ENCODE data around the gene DYSF. TPM values are rescaled to one million over a fixed set of nuclear protein-coding genes. Genes with fewer than 3 reads are reported as not detected.

The DYSF gene
- total RNA-seq, 4 donors from 2014 or later, result 4.2 to 26.6 (median 16.2) TPM

- TF ChIP-seq CTCF (IDR thresholded peaks at IDR 0.05; ENCODE audit: low read depth), result no peak
Observed at GRCh38 chr2:71463342-71463654, 9.9 kb downstream of the DYSF start.

GRCh38 chr2:71464389-71464788 lies 11.0 kb downstream of the DYSF start:
- TF ChIP-seq CTCF (IDR thresholded peaks at IDR 0.05; ENCODE audit: low read depth), result no peak

- no peak for TF ChIP-seq CTCF (IDR thresholded peaks at IDR 0.05; ENCODE audit: low read depth)
Observed at GRCh38 chr2:71465356-71465755, 12.0 kb downstream of the DYSF start.

- no peak for TF ChIP-seq CTCF (IDR thresholded peaks at IDR 0.05; ENCODE audit: low read depth)
Observed at GRCh38 chr2:71465961-71466300, 12.6 kb downstream of the DYSF start.

GRCh38 chr2:71466301-71467179 lies 13.2 kb downstream of the DYSF start:
- TF ChIP-seq CTCF (IDR thresholded peaks at IDR 0.05; ENCODE audit: low read depth), result no peak

GRCh38 chr2:71467180-71467815 lies 13.9 kb downstream of the DYSF start:
- TF ChIP-seq CTCF (IDR thresholded peaks at IDR 0.05; ENCODE audit: low read depth), result no peak

GRCh38 chr2:71468279-71469015 lies 15.1 kb downstream of the DYSF start:
- TF ChIP-seq CTCF (IDR thresholded peaks at IDR 0.05; ENCODE audit: low read depth), result no peak

Data from subcutaneous adipose tissue (tissue), 4 donors.